Muscle of leg (tissue), 11 donors: ENCODE data around the gene CUX1. TPM values are rescaled to one million over a fixed set of nuclear protein-coding genes. Genes with fewer than 3 reads are reported as not detected.

Source experiments
- DNase-seq: peaks from one replicate; pipeline ENCODE4 v3.0.0; 2013
- H3K27ac ChIP-seq: one replicate; pipeline ENCODE4 v1.5.1; 2013; ENCODE audit warnings: mild to moderate bottlenecking, low read length, control low read depth
- H3K27me3 ChIP-seq: one replicate; pipeline ENCODE4 v1.6.1; 2013; ENCODE audit warnings: low read length; ENCODE audit not compliant: control insufficient read depth, insufficient read depth
- H3K36me3 ChIP-seq: one replicate; pipeline ENCODE4 v1.6.1; 2013; ENCODE audit warnings: low read length; ENCODE audit not compliant: control insufficient read depth, insufficient read depth
- H3K4me1 ChIP-seq: one replicate; pipeline ENCODE4 v1.6.1; 2013; ENCODE audit warnings: low read length; ENCODE audit not compliant: control insufficient read depth, insufficient read depth
- H3K4me3 ChIP-seq: one replicate; pipeline ENCODE4 v1.5.1; 2013; ENCODE audit warnings: low read length, control low read depth
- H3K9me3 ChIP-seq: replicated peaks from 2 replicates; pipeline ENCODE4 v1.6.1; 2013; ENCODE audit warnings: low read depth, low read length; ENCODE audit not compliant: control insufficient read depth
- WGBS: methylation state at CpG from one replicate; pipeline ENCODE4 v1.1.5; 2013; ENCODE audit warnings: missing lambda C conversion rate; ENCODE audit not compliant: insufficient coverage; 5-methylcytosine and 5-hydroxymethylcytosine counted together
- polyA plus RNA-seq, 8 donors: library from polyadenylated mRNA; unstranded; fragments of 120-200 nt; gene quantifications; one replicate each; pipeline versions ENCODE4 v1.2.1 to v1.2.3, GENCODE V29; 2013; ENCODE audit warnings: inconsistent platforms in 1 of 8, low replicate concordance in 1 of 8; ENCODE audit not compliant: insufficient read length in 8 of 8, insufficient read depth in 1 of 8
- total RNA-seq: library from RNA; stranded (reverse); fragments of 120-200 nt; gene quantifications from one replicate; pipeline ENCODE4 v1.2.4, GENCODE V29; 2013

CUX1 gene
- total and polyA plus RNA-seq, 9 donors, result 29.4 to 46.9 (median 40.8) TPM

GRCh38 chr7:102306916-102307677, 489.7 kb downstream of the CUX1 start:
- H3K9me3 ChIP-seq, result no peaks in the 10 kb centered on the region
- WGBS, result 38% methylated on average over 14 of the region's 17 CpGs
- DNase-seq, result peak; percentile 70
- H3K4me3 ChIP-seq, result no peak overlapping the region
- H3K27me3 ChIP-seq, result no peaks in the 10 kb centered on the region
- peak overlapping the region; percentile 65 for H3K27ac ChIP-seq
- H3K4me1 ChIP-seq, result peaks cover 49% of the 10 kb centered on the region
- H3K36me3 ChIP-seq, result peaks cover 31% of the 10 kb centered on the region

DNA sequence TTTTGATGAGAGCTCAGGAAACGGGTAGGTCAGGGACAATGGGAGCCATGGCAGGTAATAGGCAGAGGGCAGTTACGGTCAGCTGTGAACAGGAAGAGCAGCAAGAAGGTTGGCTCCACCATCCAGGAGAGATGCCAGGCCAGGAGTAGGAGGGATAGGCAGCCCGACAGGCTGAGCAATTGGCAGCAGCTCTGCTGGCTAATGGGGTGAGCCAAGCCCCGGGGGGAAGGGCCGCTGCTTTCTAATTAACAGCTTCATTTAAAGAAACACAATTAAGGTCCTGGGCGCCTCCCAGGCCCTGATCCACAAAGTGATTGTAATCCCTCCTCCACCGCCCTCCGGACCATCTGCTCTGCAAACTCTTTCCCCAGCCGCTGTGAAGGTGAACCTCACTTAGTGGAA, 493.0 kb downstream of the CUX1 start:
- WGBS, result 78% methylated on average over 6 of the region's 9 CpGs
- Histone ChIP-seq H3K4me1 (peaks cover 16% of the 10 kb centered on the region), H3K27ac (no peak overlapping the region), H3K4me3 (no peak overlapping the region), H3K9me3 (no peaks in the 10 kb centered on the region), H3K36me3 (peaks cover 44% of the 10 kb centered on the region), H3K27me3 (no peaks in the 10 kb centered on the region)
- no peak for DNase-seq

- WGBS, result 83% methylated on average over 1 of the region's 2 CpGs
- H3K9me3 ChIP-seq, result no peaks in the 10 kb centered on the region
- no peak overlapping the region for H3K4me3 ChIP-seq
- H3K27me3 ChIP-seq, result no peaks in the 10 kb centered on the region
- H3K36me3 ChIP-seq, result peaks cover 46% of the 10 kb centered on the region
- peaks cover 4% of the 10 kb centered on the region for H3K4me1 ChIP-seq
- H3K27ac ChIP-seq, result no peak overlapping the region
- DNase-seq, result no peak
Measured at GRCh38 chr7:102312317-102312716, 494.9 kb downstream of the CUX1 start.

DNA sequence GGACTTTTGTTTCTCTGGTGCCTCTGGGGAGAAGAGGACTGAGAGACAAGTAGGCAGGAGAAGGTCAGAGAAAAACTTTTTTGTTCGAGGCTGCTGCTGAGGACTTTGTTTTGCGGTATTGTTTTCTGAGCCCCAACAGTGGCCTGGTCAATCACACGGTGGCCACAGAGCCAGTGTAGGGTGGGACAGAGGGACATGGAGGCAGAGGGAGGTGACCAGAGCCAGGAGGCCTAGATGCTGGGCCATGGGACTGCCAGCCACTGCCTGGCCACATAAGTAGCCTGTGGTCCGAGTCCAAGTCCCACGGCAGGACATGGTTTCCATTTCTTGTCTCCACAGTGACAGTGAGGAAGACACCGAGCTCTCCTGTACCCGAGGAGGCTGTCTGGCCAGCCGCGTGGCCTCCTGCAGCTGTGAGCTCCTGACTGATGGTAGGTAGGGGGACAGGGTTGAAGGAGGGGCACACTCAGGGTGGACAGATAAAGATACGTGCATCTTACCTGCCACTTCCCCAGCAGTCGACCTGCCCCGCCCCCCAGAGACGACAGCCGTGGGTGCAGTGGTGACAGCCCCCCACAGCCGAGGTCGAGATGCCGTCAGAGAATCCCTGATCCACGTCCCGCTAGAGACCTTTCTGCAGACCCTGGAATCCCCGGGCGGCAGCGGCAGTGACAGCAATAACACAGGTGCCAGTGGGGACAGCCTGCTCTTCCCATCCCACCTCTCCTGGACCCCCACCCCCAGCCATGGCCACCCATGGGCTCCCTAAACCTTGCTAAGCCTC, 496.8 kb downstream of the CUX1 start:
- no peaks in the 10 kb centered on the region for H3K4me1 ChIP-seq
- peaks cover 38% of the 10 kb centered on the region for H3K36me3 ChIP-seq
- WGBS, result 84% methylated on average over 17 of the region's 22 CpGs
- no peaks in the 10 kb centered on the region for H3K27me3 ChIP-seq
- DNase-seq, result no peak
- no peaks in the 10 kb centered on the region for H3K9me3 ChIP-seq
- no peak overlapping the region for H3K27ac ChIP-seq
- no peak overlapping the region for H3K4me3 ChIP-seq

GRCh38 chr7:102317231-102318059, 500.0 kb downstream of the CUX1 start:
- 75% methylated on average over 11 of the region's 24 CpGs for WGBS

DNA sequence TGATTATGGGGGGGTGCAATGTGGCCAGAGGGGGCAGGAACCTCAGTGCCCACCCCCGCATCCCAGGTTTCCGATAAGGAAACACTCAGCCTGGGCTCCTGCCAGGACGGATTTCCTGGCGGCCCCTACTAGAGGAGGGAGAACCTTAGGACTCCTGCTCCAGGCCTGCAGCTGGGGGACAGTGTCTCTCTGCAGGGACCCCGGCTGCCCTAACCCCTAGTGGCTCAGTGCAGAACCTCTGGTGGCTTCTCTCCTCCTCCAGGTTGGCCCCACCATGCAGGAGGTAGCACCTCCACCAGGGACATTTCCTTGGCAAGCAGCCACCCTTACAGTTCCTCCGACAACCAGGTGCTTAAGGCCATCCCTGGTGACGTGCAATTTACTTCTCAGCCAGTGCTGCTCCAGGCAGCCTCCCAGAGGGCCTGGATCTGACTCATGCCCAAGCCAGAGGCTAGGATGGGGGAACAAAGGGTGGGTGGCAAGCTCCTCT, 501.1 kb downstream of the CUX1 start:
- Histone ChIP-seq H3K27me3 (no peaks in the 10 kb centered on the region), H3K4me1 (peaks cover 7% of the 10 kb centered on the region), H3K9me3 (no peaks in the 10 kb centered on the region), H3K4me3 (no peak overlapping the region), H3K36me3 (peaks cover 40% of the 10 kb centered on the region), H3K27ac (no peak overlapping the region)
- DNase-seq, result peak; percentile 28
- 65% methylated on average over 4 of the region's 7 CpGs for WGBS

More at GRCh38 chr7:102317231-102318059, 500.0 kb downstream of the CUX1 start:
- Histone ChIP-seq H3K9me3 (no peaks in the 10 kb centered on the region), H3K27ac (no peak overlapping the region), H3K27me3 (no peaks in the 10 kb centered on the region), H3K4me1 (peaks cover 7% of the 10 kb centered on the region), H3K36me3 (peaks cover 38% of the 10 kb centered on the region), H3K4me3 (no peak overlapping the region)
- no peak for DNase-seq

- 70% methylated on average over 3 of the region's 3 CpGs for WGBS
- no peaks in the 10 kb centered on the region for H3K27me3 ChIP-seq
- no peak for DNase-seq
- H3K36me3 ChIP-seq, result peaks cover 30% of the 10 kb centered on the region
- no peak overlapping the region for H3K4me3 ChIP-seq
- no peaks in the 10 kb centered on the region for H3K9me3 ChIP-seq
- H3K27ac ChIP-seq, result no peak overlapping the region
- H3K4me1 ChIP-seq, result peaks cover 7% of the 10 kb centered on the region
Measured at GRCh38 chr7:102319671-102320070, 502.2 kb downstream of the CUX1 start.

DNA sequence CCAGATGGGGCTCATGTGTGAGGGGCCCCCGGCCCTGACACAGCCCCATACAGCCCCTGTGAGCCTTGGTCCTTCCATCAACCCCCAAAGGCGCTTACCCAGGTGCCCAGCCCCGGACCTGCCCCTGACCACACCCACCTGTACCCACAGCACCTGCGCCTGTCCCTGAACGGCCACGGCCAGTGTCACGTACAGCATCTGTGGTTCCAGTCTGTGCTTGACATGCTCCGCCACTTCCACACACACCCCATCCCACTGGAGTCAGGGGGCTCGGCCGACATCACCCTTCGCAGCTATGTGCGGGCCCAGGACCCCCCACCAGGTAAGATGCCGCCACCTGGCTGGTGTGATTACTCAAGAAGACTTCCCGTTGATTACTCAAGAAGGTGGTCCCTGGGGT, 502.8 kb downstream of the CUX1 start:
- no peak overlapping the region for H3K4me3 ChIP-seq
- peaks cover 27% of the 10 kb centered on the region for H3K36me3 ChIP-seq
- WGBS, result 86% methylated on average over 14 of the region's 14 CpGs
- no peak for DNase-seq
- H3K27ac ChIP-seq, result no peak overlapping the region
- no peaks in the 10 kb centered on the region for H3K9me3 ChIP-seq
- no peaks in the 10 kb centered on the region for H3K27me3 ChIP-seq
- peaks cover 7% of the 10 kb centered on the region for H3K4me1 ChIP-seq

GRCh38 chr7:102320601-102321350, 503.4 kb downstream of the CUX1 start:
- Histone ChIP-seq H3K4me1 (peaks cover 7% of the 10 kb centered on the region), H3K36me3 (peaks cover 27% of the 10 kb centered on the region), H3K4me3 (no peak overlapping the region), H3K9me3 (no peaks in the 10 kb centered on the region), H3K27ac (no peak overlapping the region), H3K27me3 (no peaks in the 10 kb centered on the region)
- 64% methylated on average over 36 of the region's 37 CpGs for WGBS
- DNase-seq, result no peak
